ENCODE results near the gene FAM236C.
"Not testable (repeated sequence)": the region's sequence is repeated elsewhere in the genome, so short reads cannot be mapped to it uniquely, and the experiment has no call there.

FAM236C gene

GRCh38 chrX:72912315-72912714 is at the start of gene FAM236C:
TSS of gene FAM236C (plus strand) at chrX:72912615. CDS start at chrX:72912715, 100 bp downstream.
- DNase-seq (ENCODE audit: extremely low spot score); POLR2A ChIA-PET; CTCF ChIA-PET: not testable (repeated sequence)

DNA sequence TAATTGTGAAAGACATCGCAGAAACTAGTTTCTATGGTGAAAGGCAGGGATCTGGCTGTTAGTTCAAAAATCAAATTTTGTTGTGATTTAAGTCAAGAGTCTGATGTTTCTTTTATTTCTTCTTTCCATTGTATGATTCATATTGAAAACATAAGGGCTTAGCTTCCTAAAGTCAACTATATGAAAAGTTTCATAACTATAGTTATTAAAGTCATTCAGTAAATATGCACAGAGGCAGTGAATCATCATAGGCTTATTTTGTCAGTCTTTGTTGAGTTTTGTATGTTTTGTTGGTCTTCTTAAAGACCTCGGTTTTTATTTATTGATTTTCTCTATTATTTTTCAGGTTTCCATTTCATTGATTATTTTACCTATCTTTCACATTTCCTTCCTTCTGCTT is 29.5 kb upstream of the FAM236C start:
- CTCF ChIA-PET; POLR2A ChIA-PET; DNase-seq (ENCODE audit: extremely low spot score): not testable (repeated sequence)

- POLR2A ChIA-PET; DNase-seq (ENCODE audit: extremely low spot score); CTCF ChIA-PET: not testable (repeated sequence)
These were observed 22.7 kb upstream of the FAM236C start for GRCh38 chrX:72889740-72890139.

DNA sequence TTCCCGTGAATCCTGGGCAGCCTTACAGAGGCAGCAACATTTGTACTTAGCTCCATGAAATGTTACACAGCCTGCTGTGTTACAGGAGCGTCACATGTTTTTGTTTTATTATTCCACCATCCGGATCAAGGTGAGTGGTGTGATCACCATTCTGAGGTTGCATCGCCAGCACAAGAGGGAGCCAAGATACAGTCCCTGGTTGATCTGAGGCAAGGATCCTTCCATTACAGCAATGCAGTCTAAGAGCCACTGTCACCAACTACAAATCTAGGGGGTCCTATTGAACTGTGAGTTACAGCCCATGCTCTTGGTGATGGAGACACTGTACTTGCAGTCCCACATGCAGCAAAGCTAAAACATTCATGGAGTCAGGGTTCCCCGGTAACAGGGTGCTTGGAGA is 3.7 kb downstream of the FAM236C start:
- POLR2A ChIA-PET; DNase-seq (ENCODE audit: extremely low spot score); CTCF ChIA-PET: not testable (repeated sequence)

DNA sequence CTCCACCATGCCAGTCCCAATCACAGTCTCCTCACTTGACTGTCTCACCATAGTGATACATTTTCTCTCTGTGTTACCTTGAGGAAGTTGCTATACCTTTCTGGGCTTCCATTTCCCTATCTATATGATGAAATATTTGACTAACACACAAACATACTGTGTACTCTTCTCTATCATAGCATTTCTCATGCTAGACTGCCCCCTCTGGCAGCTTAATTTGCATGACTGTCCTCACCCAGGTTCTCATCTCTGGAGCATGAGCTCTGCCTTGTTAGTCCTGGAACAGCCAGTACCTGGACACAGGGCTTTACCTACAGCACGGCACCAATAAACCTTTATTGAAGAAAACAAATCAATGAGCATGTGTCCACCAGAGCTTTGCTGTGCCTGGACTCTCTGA is 19.9 kb downstream of the FAM236C start:
- POLR2A ChIA-PET; DNase-seq (ENCODE audit: extremely low spot score); CTCF ChIA-PET: not testable (repeated sequence)

GRCh38 chrX:72936455-72936854 is 24.0 kb downstream of the FAM236C start:
- DNase-seq (ENCODE audit: extremely low spot score); POLR2A ChIA-PET; CTCF ChIA-PET: not testable (repeated sequence)

DNA sequence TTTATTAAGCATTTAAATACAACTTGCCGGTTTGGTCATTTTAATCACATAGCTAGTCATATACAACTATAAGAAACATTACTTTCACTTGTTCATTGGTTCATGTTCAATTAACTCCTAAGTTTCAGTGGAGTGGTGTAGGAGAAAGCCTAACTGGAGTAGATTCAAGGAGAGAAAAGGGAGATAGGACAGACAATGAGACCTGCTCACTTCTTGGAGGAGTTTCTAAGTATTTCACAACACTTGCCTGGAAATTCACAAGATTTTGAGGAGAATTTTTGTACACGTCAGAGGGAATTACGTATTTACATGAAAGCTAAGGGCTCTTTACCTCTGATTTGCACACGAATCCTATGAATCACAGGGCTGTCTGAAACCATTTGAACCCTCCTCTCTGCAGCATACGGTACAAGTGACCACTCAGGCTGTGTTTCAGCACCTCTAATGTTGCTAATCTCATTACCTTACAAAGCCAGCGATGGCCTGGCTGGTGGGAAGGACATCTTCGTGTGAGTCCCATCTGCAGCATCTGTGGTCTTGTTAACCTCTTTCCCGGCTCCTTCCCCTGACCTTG is 24.6 kb downstream of the FAM236C start:
- DNase-seq (ENCODE audit: extremely low spot score); CTCF ChIA-PET; POLR2A ChIA-PET: not testable (repeated sequence)

- CTCF ChIA-PET; POLR2A ChIA-PET; DNase-seq (ENCODE audit: extremely low spot score): not testable (repeated sequence)
These were observed 25.5 kb downstream of the FAM236C start, which contains the start of gene FAM236A for GRCh38 chrX:72937906-72938305. TSS of gene FAM236A (plus strand) at chrX:72938206. CDS start at chrX:72938263, 57 bp downstream.

- CTCF ChIA-PET; POLR2A ChIA-PET; DNase-seq (ENCODE audit: extremely low spot score): not testable (repeated sequence)
These were observed 29.9 kb downstream of the FAM236C start for GRCh38 chrX:72942272-72942671.

GRCh38 chrX:72943035-72943818 is 30.8 kb downstream of the FAM236C start:
- CTCF ChIA-PET; POLR2A ChIA-PET; DNase-seq (ENCODE audit: extremely low spot score): not testable (repeated sequence)

- CTCF ChIA-PET; POLR2A ChIA-PET; DNase-seq (ENCODE audit: extremely low spot score): not testable (repeated sequence)
These were observed 31.4 kb downstream of the FAM236C start, which contains the start of gene DMRTC1 for GRCh38 chrX:72943819-72944169. TSS of gene DMRTC1 (minus strand) at chrX:72943837. CDS start at chrX:72875694, 68,143 bp downstream.

- DNase-seq (ENCODE audit: extremely low spot score); CTCF ChIA-PET; POLR2A ChIA-PET: not testable (repeated sequence)
These were observed 47.6 kb downstream of the FAM236C start for GRCh38 chrX:72959971-72960370.

All from HEK293T (cell line).